WTC11 (cell line): ENCODE measurements around the gene DHX58. TPM values are rescaled to one million over a fixed set of nuclear protein-coding genes. Genes with fewer than 3 reads are reported as not detected.
A peak's percentile ranks its signal among the peaks of the same experiment; 100 is the strongest.

Experiments
- ATAC-seq: fragments of 200-7000 bp; cut with Tn5 transposase; 2 replicates; pipeline ENCODE4 v1.10.0; 2021; ENCODE audit warnings: mild to moderate bottlenecking, moderate library complexity
- CTCF ChIA-PET: fragments of 300-600 bp; sonication (Branson Sonifier 250); formaldehyde crosslinking; loops from one replicate; lab custom pipeline; 2021; ENCODE audit warnings: antibody characterized with exemption; lab: Charles Lee
- POLR2A ChIA-PET: fragments of 350-600 bp; sonication (Branson Sonifier 250); formaldehyde crosslinking; loops from one replicate; lab custom pipeline; 2021; ENCODE audit warnings: antibody characterized with exemption; lab: Charles Lee
- DNase-seq: peaks from one replicate; pipeline ENCODE4 v3.0.0; 2021; ENCODE audit warnings: low spot score
- H3K27ac Mint-ChIP-seq: 2 replicates; pipeline ENCODE4 v1.8.0; 2021; ENCODE audit warnings: mixed read lengths
- H3K27me3 Mint-ChIP-seq: 2 replicates; pipeline ENCODE4 v1.8.0; 2021; ENCODE audit warnings: low read depth, mild to moderate bottlenecking, moderate library complexity, mixed read lengths
- H3K36me3 Mint-ChIP-seq: 2 replicates; pipeline ENCODE4 v1.8.0; 2021; ENCODE audit warnings: mixed read lengths
- H3K4me1 Mint-ChIP-seq: 2 replicates; pipeline ENCODE4 v1.8.0; 2022; ENCODE audit warnings: mixed read lengths
- H3K4me3 Mint-ChIP-seq: 2 replicates; pipeline ENCODE4 v1.8.0; 2021; ENCODE audit warnings: mild to moderate bottlenecking, moderate library complexity, mixed read lengths
- H3K9me3 Mint-ChIP-seq: 2 replicates; pipeline ENCODE4 v1.8.0; 2021; ENCODE audit warnings: mixed read lengths
- ATF2 ChIP-seq: sonication (generic); formaldehyde crosslinking; IDR thresholded peaks from 2 replicates; pipeline ENCODE4 v1.8.1; 2022; ENCODE audit warnings: low read depth, missing genetic modification reagents, borderline replicate concordance
- ELF4 ChIP-seq: sonication (generic); formaldehyde crosslinking; IDR thresholded peaks from 2 replicates; pipeline ENCODE4 v1.8.1; 2022; ENCODE audit warnings: low read depth, mild to moderate bottlenecking, moderate library complexity, missing genetic modification reagents
- EMX1 ChIP-seq: fragments of 250-450 bp; sonication (Bioruptor Pico); IDR thresholded peaks from 2 replicates; pipeline ENCODE4 v1.8.0; 2021; ENCODE audit warnings: mild to moderate bottlenecking
- FOXP1 ChIP-seq: sonication (generic); formaldehyde crosslinking; IDR thresholded peaks from 2 replicates; pipeline ENCODE4 v1.8.0; 2022; ENCODE audit warnings: missing genetic modification reagents, mild to moderate bottlenecking, moderate library complexity, borderline replicate concordance
- GABPB1 ChIP-seq: sonication (generic); formaldehyde crosslinking; IDR thresholded peaks from 2 replicates; pipeline ENCODE4 v1.8.1; 2023; ENCODE audit warnings: mild to moderate bottlenecking, missing genetic modification reagents
- GTF2I ChIP-seq: fragments of 250-450 bp; sonication (Bioruptor Pico); conservative IDR thresholded peaks from 2 replicates; pipeline ENCODE4 v1.4.0; 2021; ENCODE audit warnings: mild to moderate bottlenecking
- IRF1 ChIP-seq: sonication (generic); formaldehyde crosslinking; IDR thresholded peaks from 2 replicates; pipeline ENCODE4 v1.8.0; 2023; ENCODE audit warnings: missing genetic modification reagents
- JUN ChIP-seq: sonication (generic); formaldehyde crosslinking; IDR thresholded peaks from 2 replicates; pipeline ENCODE4 v1.8.0; 2023; ENCODE audit warnings: mild to moderate bottlenecking, missing genetic modification reagents
- NFE2L1 ChIP-seq: sonication (generic); formaldehyde crosslinking; IDR thresholded peaks from 2 replicates; pipeline ENCODE4 v1.8.1; 2023; ENCODE audit warnings: missing genetic modification reagents
- NR3C1 ChIP-seq: sonication (generic); formaldehyde crosslinking; conservative IDR thresholded peaks from 2 replicates; pipeline ENCODE4 v1.8.1; 2023; ENCODE audit warnings: low read depth, mild to moderate bottlenecking, missing genetic modification reagents
- PRRX2 ChIP-seq: fragments of 250-450 bp; sonication (Bioruptor Pico); IDR thresholded peaks from 2 replicates; pipeline ENCODE4 v1.8.0; 2021; ENCODE audit warnings: mild to moderate bottlenecking
- SMAD4 ChIP-seq: sonication (generic); formaldehyde crosslinking; IDR thresholded peaks from 2 replicates; pipeline ENCODE4 v1.8.0; 2022; ENCODE audit warnings: mild to moderate bottlenecking, missing genetic modification reagents
- SOX15 ChIP-seq: fragments of 250-450 bp; sonication (Bioruptor Pico); IDR thresholded peaks from 2 replicates; pipeline ENCODE4 v1.9.0; 2021; ENCODE audit warnings: mild to moderate bottlenecking
- ZBTB21 ChIP-seq: sonication (generic); formaldehyde crosslinking; IDR thresholded peaks from 2 replicates; pipeline ENCODE4 v1.8.1; 2023; ENCODE audit warnings: mild to moderate bottlenecking, missing genetic modification reagents, borderline replicate concordance
- ZMAT4 ChIP-seq: fragments of 250-450 bp; sonication (Bioruptor Pico); IDR thresholded peaks from 2 replicates; pipeline ENCODE4 v1.9.0; 2021; ENCODE audit warnings: mild to moderate bottlenecking
- ZNF121 ChIP-seq: sonication (generic); formaldehyde crosslinking; IDR thresholded peaks from 2 replicates; pipeline ENCODE4 v1.8.0; 2023; ENCODE audit warnings: missing genetic modification reagents
- ZNF425 ChIP-seq: fragments of 250-450 bp; sonication (Bioruptor Pico); conservative IDR thresholded peaks from 2 replicates; pipeline ENCODE4 v1.9.0; 2021; ENCODE audit warnings: mild to moderate bottlenecking
- ZNF671 ChIP-seq: fragments of 250-450 bp; sonication (Bioruptor Pico); IDR thresholded peaks from 2 replicates; pipeline ENCODE4 v1.8.0; 2021; ENCODE audit warnings: mild to moderate bottlenecking
- total RNA-seq: library from RNA; stranded (reverse); gene quantifications from 3 replicates; pipeline ENCODE4 v1.2.3, GENCODE V29; 2021

Gene DHX58
- total RNA-seq, 1 experiment from 2014 or later, result 6.3 TPM

- DNase-seq (no peak), ATAC-seq (no peak)
- Mint-ChIP-seq H3K27me3 (no peaks in the 10 kb centered on the region), H3K4me3 (no peak overlapping the region), H3K27ac (no peak overlapping the region), H3K9me3 (no peaks in the 10 kb centered on the region), H3K36me3 (peaks cover 25% of the 10 kb centered on the region), H3K4me1 (peaks cover 39% of the 10 kb centered on the region)
- ChIA-PET POLR2A (interaction anchor here (0.5 kb wide), 1 partner anchor 1912 kb away, joined by 3 read pairs; no protein-coding TSS in a partner anchor), CTCF (interaction anchor here (0.7 to 1.2 kb wide), 3 partner anchors 31 to 386 kb away, joined by 3 to 4 read pairs (median 3); no protein-coding TSS in a partner anchor)
- TF ChIP-seq SMAD4, result no peak
- no peak for TF ChIP-seq ELF4 (CRISPR knock-in tag)
- no peak for TF ChIP-seq EMX1 (CRISPR knock-in tag)
- no peak for TF ChIP-seq ATF2 (CRISPR knock-in tag)
- no peak for TF ChIP-seq ZMAT4 (CRISPR knock-in tag)
- TF ChIP-seq PRRX2 (CRISPR knock-in tag), result no peak
- no peak for TF ChIP-seq GTF2I (CRISPR knock-in tag)
- TF ChIP-seq JUN, result no peak
- no peak for TF ChIP-seq ZBTB21 (CRISPR knock-in tag)
- no peak for TF ChIP-seq FOXP1 (CRISPR knock-in tag)
- TF ChIP-seq GABPB1 (CRISPR knock-in tag), result no peak
- TF ChIP-seq ZNF121, result no peak
- no peak for TF ChIP-seq NFE2L1 (CRISPR knock-in tag)
- TF ChIP-seq SOX15 (CRISPR knock-in tag), result no peak
Measured at GRCh38 chr17:42131981-42132432, 19.5 kb upstream of the DHX58 start.

GRCh38 chr17:42131232-42131631 is 18.7 kb upstream of the DHX58 start:
- peaks cover 31% of the 10 kb centered on the region for H3K4me1 Mint-ChIP-seq
- ChIA-PET POLR2A (no interaction called here), CTCF (interaction anchor here (0.5 to 2.6 kb wide), 14 partner anchors 8 to 396 kb away, joined by 3 to 16 read pairs (median 4); partner anchors contain the start of genes HSPB9 and KAT2A)
- no peak for DNase-seq
- no peak for TF ChIP-seq ZNF671 (CRISPR knock-in tag)
- TF ChIP-seq IRF1, result no peak
- no peak for TF ChIP-seq ZNF425
- TF ChIP-seq SMAD4, result no peak
- no peaks in the 10 kb centered on the region for H3K27me3 Mint-ChIP-seq
- no peaks in the 10 kb centered on the region for H3K9me3 Mint-ChIP-seq
- H3K4me3 Mint-ChIP-seq, result no peak overlapping the region
- peaks cover 31% of the 10 kb centered on the region for H3K36me3 Mint-ChIP-seq
- ATAC-seq, result no peak
- peak overlapping the region; percentile 85 for H3K27ac Mint-ChIP-seq

GRCh38 chr17:42130310-42130936 is 17.9 kb upstream of the DHX58 start:
- no peaks in the 10 kb centered on the region for H3K27me3 Mint-ChIP-seq
- peaks cover 23% of the 10 kb centered on the region for H3K4me1 Mint-ChIP-seq
- no peaks in the 10 kb centered on the region for H3K9me3 Mint-ChIP-seq
- DNase-seq (no peak), ATAC-seq (peak; percentile 70)
- POLR2A ChIA-PET, result no interaction called here
- H3K4me3 Mint-ChIP-seq, result no peak overlapping the region
- peak overlapping the region; percentile 71 for H3K27ac Mint-ChIP-seq
- no peak for TF ChIP-seq NR3C1 (CRISPR knock-in tag)
- TF ChIP-seq, all 79 proteins: peak for 0
- CTCF ChIA-PET, result interaction anchor here (0.5 to 2.6 kb wide), 17 partner anchors 8 to 397 kb away, joined by 3 to 16 read pairs (median 4); partner anchors contain the start of genes DHX58, GHDC, HSPB9 and KAT2A
- peaks cover 38% of the 10 kb centered on the region for H3K36me3 Mint-ChIP-seq
